AG10803 (cell line): ENCODE data around the gene SPHK2.

Experiments used
- DNase-seq: peaks from one replicate; pipeline ENCODE4 v3.0.0; 2010; ENCODE audit warnings: low read depth
- H3K4me3 ChIP-seq: 2 replicates; pipeline ENCODE4 v1.5.1; 2011; ENCODE audit warnings: mild to moderate bottlenecking, low read length, control low read depth
- CTCF ChIP-seq: conservative IDR thresholded peaks from 2 replicates; pipeline ENCODE4 v1.5.1; 2011; ENCODE audit warnings: mild to moderate bottlenecking, low read length, control low read depth, inconsistent platforms

The SPHK2 gene

GRCh38 chr19:48663667-48664066 lies 44.4 kb downstream of the SPHK2 start:
- no peak for DNase-seq
- TF ChIP-seq CTCF = no peak
- H3K4me3 ChIP-seq = no peak overlapping the region

DNA sequence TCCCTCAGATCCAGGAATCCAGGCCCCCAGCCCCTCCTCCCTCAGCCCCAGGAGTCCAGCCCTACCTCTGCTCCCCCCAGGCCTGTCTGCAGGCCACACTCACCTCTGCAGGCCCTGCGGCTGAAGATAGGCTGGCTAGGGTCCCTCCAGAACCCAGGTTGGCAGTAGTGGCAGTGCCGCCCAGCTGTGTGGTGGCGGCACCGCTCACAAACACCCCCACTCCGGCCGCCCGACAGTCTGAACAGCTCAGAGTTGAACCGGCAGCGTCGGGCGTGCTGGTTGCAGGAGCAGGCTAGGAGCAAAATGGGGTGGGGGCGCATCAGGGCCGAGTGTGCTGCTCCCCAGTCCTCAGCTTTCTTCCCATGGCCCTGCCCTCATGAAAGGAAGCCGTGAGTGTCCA lies 45.2 kb downstream of the SPHK2 start:
- DNase-seq = no peak
- no peak for TF ChIP-seq CTCF

DNA sequence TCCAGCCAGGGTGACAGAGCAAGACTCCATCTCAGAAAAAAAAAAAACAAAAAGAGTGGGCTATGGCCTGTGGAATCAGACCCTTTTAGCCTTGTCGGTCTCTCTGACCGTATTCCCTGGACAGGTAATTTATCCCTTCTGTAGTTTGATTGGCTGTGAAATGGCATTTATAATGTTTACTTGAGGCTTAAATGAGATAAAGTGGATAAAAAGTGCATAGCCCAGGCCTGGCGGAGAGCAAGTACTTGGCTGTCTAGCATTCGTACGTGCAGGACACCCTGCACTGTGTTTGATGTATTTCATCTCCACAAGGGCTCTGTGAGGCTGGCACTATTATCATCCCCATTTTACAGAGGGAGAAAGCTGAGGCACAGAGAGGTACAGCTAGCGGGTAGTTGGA lies 46.5 kb downstream of the SPHK2 start:
- H3K4me3 ChIP-seq = no peak overlapping the region
- TF ChIP-seq CTCF = no peak

More for the DNA sequence above, 45.2 kb downstream of the SPHK2 start:
- no peak overlapping the region for H3K4me3 ChIP-seq

GRCh38 chr19:48668332-48668731 lies 49.0 kb downstream of the SPHK2 start:
- no peak overlapping the region for H3K4me3 ChIP-seq
- TF ChIP-seq CTCF = no peak
- DNase-seq = no peak

More for the DNA sequence above, 46.5 kb downstream of the SPHK2 start:
- DNase-seq = no peak

GRCh38 chr19:48668761-48669160 lies 49.5 kb downstream of the SPHK2 start:
- DNase-seq = no peak
- no peak overlapping the region for H3K4me3 ChIP-seq
- no peak for TF ChIP-seq CTCF

DNA sequence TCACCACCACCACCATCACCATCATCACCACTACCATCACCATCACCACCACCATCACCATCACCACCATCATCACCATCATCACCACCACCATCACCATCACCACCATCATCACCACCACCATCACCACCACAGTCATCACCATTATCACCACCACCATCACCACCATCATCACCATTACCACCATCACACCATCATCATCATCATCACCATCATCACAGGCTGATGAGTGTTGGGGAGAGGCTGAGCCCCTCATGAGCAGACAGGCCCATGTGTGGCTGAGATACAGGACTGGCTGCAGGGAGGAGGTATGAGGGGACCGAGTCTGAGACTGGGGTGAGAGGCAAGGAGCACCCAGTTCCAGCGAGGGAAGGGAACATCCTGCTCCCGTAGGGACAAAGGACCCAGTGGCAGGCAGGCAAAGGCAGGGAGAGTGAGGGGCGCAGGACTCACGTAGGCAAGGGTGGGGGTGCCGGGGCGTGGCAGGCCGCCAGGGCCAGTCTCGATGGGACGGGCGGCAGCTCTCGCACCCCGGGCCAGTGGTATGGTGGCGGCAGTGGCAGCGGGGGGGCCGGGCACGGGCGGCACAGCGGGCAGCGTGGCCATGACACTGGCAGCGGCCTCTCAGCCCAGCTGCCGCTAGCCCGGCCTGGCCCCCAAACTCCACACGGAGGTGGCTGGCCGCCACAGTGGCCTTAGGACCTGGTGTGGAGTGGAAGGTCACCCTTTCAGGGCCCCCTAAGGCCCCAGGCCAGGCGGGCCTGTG lies 50.8 kb downstream of the SPHK2 start:
- H3K4me3 ChIP-seq = no peak overlapping the region
- DNase-seq = no peak
- TF ChIP-seq CTCF = no peak

DNA sequence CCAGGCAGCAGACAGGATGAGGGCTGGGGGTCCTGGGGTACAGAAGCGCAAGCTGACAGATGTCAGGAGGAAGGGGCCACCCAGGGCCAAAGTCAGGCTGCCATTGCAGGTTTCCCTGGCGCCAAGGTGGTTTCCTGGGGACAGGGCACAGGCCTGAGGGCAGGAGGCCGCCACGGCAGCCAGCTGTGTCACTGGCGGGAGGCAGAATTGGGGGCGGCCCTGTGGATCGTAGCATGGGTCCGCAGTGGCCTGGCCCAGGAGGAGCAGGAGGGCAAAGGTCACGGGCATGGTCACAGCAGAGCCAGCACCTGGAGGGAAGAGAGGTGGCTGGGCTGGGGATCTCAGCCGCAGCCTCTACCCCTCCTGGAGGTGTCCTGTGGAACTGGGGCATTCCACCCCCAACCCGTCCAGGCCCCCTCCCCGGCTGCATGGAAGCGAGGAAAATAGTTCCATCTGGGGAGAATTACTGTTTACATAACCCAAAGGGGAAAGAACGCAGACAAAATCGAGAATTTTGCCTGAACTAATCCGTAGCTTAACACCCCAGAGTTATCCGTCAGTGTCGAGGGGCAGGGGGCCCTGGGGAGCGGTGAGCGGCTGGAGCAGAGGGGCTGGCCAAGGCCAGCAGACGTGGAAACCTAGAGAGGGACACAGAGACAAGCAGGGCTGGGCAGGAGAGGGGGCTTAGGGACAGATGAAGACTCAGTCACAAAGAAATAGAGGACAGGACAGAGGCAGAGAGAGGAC lies 51.6 kb downstream of the SPHK2 start:
- no peak for DNase-seq
- no peak overlapping the region for H3K4me3 ChIP-seq
- no peak for TF ChIP-seq CTCF
